ENCODE measurements around the gene CCDC190.

The CCDC190 gene

DNA sequence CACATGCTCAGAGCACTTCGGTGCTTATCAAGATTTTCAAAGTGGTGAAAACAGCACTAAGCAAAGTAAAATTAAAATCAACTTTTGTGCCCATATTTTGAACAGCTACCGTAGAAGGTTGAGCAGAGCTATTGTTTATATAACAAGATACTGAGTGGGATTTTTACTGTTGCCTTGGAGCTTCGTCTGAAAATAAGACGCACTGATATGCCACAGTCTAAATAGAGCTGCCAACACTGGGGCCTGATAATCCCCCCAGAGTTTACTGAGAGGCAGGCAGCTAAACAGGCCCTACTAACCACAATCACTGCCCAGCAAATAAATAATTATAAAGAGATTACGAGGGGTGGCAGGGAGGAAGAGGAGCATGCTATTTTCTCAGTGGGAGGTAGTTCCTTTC lies 650 bp upstream of the CCDC190 start:
- Mint-ChIP-seq H3K27me3 (peaks cover 11% of the 10 kb centered on the region), H3K4me1 (ENCODE audit: low read depth) (no peaks in the 10 kb centered on the region), H3K4me3 (no peak overlapping the region), H3K36me3 (ENCODE audit: low read depth) (no peaks in the 10 kb centered on the region), H3K9me3 (no peaks in the 10 kb centered on the region), H3K27ac (no peak overlapping the region)
- intact Hi-C loops (cut with micrococcal nuclease): no loop called here

DNA sequence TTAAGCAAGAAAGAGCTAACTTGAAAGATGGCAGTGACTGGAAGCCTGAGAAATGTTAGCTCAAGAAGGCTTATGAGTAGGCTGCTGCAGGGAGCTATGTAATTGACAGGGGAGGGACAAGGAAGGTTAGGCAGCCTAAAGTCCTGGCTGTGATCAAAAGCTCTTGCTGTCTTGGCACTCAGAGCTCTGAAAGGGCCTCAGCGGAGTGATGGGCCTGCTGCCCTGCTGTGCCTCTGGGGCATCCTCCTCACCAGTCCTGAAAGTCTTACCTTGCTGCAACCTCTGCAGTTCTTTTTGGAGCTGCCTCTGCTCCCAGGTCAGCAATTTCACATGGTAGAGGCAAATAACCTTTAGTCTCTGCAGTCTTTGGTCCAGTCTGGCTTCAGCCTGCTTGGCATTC lies 1.8 kb downstream of the CCDC190 start:
- no peaks in the 10 kb centered on the region for H3K4me1 Mint-ChIP-seq (ENCODE audit: low read depth)
- no peaks in the 10 kb centered on the region for H3K9me3 Mint-ChIP-seq
- no peaks in the 10 kb centered on the region for H3K36me3 Mint-ChIP-seq (ENCODE audit: low read depth)
- intact Hi-C loops (cut with micrococcal nuclease): no loop called here
- peaks cover 11% of the 10 kb centered on the region for H3K27me3 Mint-ChIP-seq
- no peak overlapping the region for H3K4me3 Mint-ChIP-seq
- H3K27ac Mint-ChIP-seq: no peak overlapping the region

DNA sequence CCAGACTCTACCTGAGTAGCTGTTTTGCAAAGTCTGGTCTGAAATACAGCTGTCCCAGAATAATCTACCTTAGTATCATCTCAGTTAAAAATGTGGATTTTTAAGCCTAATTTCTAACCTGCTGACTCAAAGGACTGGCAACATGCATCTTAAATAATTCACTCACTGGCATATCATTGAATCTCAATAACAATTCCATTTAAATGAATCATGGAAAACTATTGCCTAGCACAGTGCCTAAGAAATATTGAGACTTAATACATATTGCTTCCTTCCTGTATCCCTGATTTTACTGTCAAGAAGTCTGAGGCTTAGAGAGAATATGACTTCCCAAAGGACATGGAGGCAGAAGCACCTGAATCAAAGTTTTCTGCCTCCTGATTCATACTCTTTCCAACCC lies 3.1 kb downstream of the CCDC190 start:
- Mint-ChIP-seq H3K4me1 (ENCODE audit: low read depth) (no peaks in the 10 kb centered on the region), H3K4me3 (no peak overlapping the region), H3K27me3 (peaks cover 9% of the 10 kb centered on the region), H3K9me3 (no peaks in the 10 kb centered on the region), H3K36me3 (ENCODE audit: low read depth) (no peaks in the 10 kb centered on the region), H3K27ac (no peak overlapping the region)
- intact Hi-C loops (cut with micrococcal nuclease): no loop called here

DNA sequence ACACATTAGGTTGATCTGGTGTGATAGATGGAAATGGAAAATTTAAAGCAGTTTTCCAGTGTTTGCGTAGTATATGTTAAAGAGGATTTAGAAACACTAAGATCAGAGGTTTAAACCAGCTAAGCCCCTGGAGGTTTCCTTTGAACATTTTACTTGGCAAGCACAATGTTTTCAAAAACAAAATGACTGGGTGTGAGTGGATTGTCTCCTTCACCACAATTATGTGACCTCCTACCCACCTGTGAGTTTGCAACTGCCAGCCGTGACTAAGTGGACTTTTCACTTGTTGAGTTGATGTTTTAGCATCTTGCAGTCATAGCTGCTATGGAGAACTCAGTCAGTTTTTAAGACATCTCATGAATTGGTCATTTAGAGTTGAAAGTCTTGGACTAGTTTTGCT lies 4.7 kb downstream of the CCDC190 start:
- H3K4me1 Mint-ChIP-seq (ENCODE audit: low read depth): no peaks in the 10 kb centered on the region
- H3K27ac Mint-ChIP-seq: no peak overlapping the region
- H3K27me3 Mint-ChIP-seq: peaks cover 4% of the 10 kb centered on the region
- no peak overlapping the region for H3K4me3 Mint-ChIP-seq
- intact Hi-C loops (cut with micrococcal nuclease): no loop called here
- H3K36me3 Mint-ChIP-seq (ENCODE audit: low read depth): no peaks in the 10 kb centered on the region
- H3K9me3 Mint-ChIP-seq: no peaks in the 10 kb centered on the region

DNA sequence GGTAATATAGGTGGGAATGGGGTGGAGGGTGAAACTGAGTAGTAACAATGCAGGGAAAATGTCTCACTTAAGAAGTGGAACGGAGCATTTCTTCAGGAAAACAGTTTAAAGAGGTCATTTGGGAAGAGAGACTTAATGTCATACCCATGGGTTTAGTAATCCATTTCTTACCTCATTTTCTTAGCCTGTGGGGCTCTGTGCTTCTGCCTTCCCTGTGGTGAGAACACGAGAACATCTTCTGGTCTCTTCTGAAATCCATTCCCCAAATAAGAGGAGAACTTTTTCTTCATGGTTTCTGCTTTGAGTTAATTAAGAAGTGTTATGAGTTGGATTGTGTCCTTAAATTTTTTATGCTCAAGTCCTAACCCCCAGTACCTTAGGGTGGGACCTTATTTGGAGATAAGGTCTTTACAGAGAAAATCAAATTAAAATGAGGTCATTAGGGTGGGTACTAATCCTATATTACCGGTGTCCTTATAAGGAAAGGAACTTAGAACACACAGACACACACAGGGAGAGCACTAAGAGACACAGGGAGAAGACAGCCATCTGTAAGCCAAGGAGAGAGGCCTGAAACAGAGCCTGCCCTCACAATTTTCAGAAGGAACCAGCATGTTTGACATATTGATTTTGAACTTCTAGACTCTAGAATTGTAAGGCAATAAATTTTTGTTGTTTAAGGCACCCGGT lies 5.4 kb downstream of the CCDC190 start:
- intact Hi-C loops (cut with micrococcal nuclease): loop anchor here (2.0 kb wide), 1 partner anchor 459 kb away; no protein-coding TSS in a partner anchor
- no peaks in the 10 kb centered on the region for H3K4me1 Mint-ChIP-seq (ENCODE audit: low read depth)
- no peaks in the 10 kb centered on the region for H3K9me3 Mint-ChIP-seq
- H3K36me3 Mint-ChIP-seq (ENCODE audit: low read depth): no peaks in the 10 kb centered on the region
- H3K4me3 Mint-ChIP-seq: no peak overlapping the region
- H3K27me3 Mint-ChIP-seq: peaks cover 4% of the 10 kb centered on the region
- H3K27ac Mint-ChIP-seq: no peak overlapping the region

DNA sequence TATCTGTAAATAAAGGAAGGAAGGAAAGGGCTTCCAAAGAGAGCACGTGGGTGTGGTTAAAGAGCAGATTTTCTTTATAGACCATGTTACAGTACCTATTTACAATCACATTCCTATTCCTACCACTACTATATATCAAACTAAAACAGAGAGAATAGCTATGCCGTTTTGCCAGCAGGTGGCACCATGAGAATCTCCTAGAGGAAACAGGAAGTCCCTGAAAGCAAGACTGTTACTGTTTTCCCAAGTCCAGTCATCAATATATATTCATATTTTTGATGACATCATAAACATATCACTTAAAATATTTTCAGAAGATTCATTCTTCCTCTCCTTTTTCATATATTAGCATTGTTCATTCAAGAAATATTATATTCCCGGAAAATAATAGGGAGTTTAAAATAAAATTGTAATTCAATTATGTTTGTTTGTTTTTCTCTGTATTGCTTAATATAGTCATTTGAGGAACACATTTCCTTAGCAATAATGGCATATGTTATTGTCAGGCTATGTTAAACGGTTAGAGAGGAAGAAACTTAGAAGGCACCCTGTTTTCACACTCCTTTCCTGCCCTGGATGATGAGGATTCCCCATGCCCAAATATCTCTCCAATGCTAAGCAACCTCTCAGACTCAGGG lies 6.6 kb downstream of the CCDC190 start:
- Mint-ChIP-seq H3K36me3 (ENCODE audit: low read depth) (no peaks in the 10 kb centered on the region), H3K4me1 (ENCODE audit: low read depth) (no peaks in the 10 kb centered on the region), H3K9me3 (no peaks in the 10 kb centered on the region), H3K27ac (no peak overlapping the region), H3K27me3 (peaks cover 4% of the 10 kb centered on the region), H3K4me3 (no peak overlapping the region)
- intact Hi-C loops (cut with micrococcal nuclease): loop anchor here (2.0 kb wide), 1 partner anchor 460 kb away; no protein-coding TSS in a partner anchor

DNA sequence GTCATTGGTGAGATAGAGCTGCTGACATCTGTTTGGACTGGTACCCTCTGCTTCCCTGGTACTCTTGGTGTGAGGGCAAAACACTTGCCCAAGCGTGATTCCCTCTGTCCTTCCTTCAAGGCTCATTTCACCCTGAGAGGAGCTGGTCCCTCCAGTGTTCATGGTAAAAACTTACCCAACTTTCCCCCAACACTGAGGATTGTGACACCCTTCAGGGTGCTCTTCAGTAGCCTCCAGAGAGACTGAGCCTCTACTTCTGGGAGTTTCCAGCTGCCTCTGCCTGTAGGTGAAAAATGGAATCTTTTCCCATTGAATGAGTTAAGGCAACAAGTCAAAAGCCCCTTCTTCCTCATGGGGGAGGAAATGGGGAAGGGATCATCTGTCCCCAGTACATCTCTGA lies 9.6 kb downstream of the CCDC190 start:
- intact Hi-C loops (cut with micrococcal nuclease): no loop called here
- Mint-ChIP-seq H3K9me3 (no peaks in the 10 kb centered on the region), H3K36me3 (ENCODE audit: low read depth) (no peaks in the 10 kb centered on the region), H3K4me3 (no peak overlapping the region), H3K4me1 (ENCODE audit: low read depth) (no peaks in the 10 kb centered on the region), H3K27ac (no peak overlapping the region), H3K27me3 (no peaks in the 10 kb centered on the region)

DNA sequence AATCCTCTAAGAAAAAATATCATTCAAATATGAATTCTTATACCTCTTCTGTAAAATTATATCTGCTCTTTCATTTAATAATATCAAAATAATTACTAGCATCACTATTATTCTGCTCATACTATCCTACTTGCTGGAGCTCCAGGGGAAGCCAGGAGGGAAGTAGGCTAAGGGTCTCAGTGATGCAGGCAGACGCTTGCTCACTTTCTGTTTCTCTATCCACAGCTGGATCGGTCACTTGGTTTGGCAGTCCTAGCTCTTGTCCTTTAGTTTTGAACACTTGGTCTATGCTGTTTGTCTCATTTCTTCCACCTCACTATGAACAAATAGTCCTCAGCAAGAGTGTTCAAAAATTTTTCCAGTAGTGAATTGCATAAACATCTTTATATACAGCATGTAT lies 11.3 kb downstream of the CCDC190 start:
- H3K27ac Mint-ChIP-seq: no peak overlapping the region
- no peak overlapping the region for H3K4me3 Mint-ChIP-seq
- no peaks in the 10 kb centered on the region for H3K9me3 Mint-ChIP-seq
- H3K36me3 Mint-ChIP-seq (ENCODE audit: low read depth): no peaks in the 10 kb centered on the region
- intact Hi-C loops (cut with micrococcal nuclease): no loop called here
- H3K27me3 Mint-ChIP-seq: no peaks in the 10 kb centered on the region
- H3K4me1 Mint-ChIP-seq (ENCODE audit: low read depth): no peaks in the 10 kb centered on the region

DNA sequence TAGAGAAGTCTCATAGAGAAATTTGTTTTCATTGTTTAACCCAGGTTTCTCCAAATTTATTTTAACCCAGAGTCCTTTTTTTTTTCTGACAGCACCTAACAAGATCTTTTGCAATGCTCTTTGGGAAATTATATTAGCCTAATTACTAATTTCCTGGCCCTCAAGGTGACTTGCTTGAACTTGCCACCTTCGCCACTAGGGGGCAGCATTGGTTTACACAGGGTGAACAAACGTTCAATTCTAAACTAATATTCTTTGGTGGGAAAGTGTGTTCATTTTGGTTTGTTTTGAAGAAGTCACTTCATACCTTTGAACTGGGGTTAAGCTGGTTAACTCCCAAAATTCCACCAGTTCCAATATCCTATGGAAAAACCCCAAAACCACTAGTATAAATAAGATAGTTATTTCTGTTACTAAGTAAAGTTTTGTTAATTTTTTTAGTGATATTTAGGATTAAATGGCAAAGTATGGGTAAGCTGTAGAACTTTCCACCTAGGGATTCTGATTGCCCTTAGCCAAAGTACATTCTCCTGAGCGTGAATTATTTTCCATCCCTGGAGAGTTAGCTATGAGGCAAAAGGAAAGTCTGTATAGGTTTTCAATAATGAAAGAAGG lies 13.0 kb downstream of the CCDC190 start:
- Mint-ChIP-seq H3K4me3 (no peak overlapping the region), H3K27ac (no peak overlapping the region), H3K9me3 (no peaks in the 10 kb centered on the region), H3K27me3 (no peaks in the 10 kb centered on the region), H3K36me3 (ENCODE audit: low read depth) (no peaks in the 10 kb centered on the region), H3K4me1 (ENCODE audit: low read depth) (no peaks in the 10 kb centered on the region)
- intact Hi-C loops (cut with micrococcal nuclease): no loop called here

DNA sequence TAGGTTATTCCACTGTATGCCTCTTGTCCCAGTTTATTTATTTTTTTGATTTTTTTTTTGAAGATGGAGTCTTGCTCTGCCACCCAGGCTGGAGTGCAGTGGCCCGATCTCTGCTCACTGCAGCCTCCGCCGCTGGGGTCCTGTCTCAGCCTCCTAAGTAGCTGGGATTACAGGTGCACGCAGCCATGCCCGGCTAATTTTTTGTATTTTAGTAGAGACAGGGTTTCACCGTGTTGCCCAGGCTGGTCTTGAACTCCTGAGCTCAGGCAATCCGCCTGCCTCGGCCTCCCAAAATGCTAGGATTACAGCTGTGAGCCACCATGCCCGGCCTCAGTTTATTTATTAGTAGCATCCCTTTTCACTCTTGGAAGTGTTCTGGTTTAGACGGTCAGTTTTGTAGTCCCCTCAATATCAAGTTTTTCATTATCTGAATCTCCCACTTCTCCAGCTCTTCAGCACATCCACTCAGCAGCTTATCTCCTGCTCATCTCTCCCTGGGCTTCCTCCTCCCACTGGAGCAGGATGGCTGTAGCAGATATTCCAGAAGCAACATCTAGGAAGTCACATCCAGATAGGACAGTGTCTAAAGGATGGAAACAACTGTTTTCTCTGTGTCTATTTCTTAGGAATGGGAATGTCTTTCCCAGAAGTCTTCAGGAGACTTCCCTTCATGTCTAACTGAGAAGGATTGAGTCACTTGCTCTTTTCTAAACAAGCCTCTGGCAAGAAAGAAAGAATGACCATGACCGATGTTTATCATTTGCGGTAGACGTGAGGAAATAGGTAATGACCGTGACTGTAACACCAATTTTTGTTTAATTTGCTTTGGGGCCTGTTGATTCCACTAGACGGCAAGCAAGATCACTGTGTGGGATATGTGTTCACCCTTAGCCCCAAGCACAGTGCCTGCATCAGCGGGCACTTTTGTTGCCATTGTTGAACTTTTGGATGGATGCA lies 14.4 kb downstream of the CCDC190 start:
- no peaks in the 10 kb centered on the region for H3K27me3 Mint-ChIP-seq
- no peaks in the 10 kb centered on the region for H3K9me3 Mint-ChIP-seq
- no peak overlapping the region for H3K27ac Mint-ChIP-seq
- no peak overlapping the region for H3K4me3 Mint-ChIP-seq
- no peaks in the 10 kb centered on the region for H3K4me1 Mint-ChIP-seq (ENCODE audit: low read depth)
- no peaks in the 10 kb centered on the region for H3K36me3 Mint-ChIP-seq (ENCODE audit: low read depth)
- intact Hi-C loops (cut with micrococcal nuclease): no loop called here

DNA sequence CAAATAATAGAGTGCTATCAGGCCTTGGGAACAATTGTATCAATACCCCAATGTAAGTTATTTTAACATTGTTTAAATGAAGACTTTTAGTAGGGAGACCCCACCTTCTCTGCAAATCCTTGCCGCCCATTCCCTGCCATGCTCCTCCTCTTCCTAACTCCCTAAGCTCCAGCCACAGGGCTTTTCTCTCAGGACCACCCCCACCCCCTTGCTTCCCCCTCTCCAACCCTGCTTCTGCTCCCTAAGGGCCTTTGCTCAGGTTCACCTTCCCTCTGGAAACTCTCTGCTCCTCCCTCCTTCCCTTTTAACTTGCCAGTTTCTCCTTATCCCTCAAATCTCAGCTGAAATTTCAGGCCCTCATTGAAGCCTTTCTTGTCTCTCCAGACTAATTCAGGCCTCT lies 16.8 kb downstream of the CCDC190 start:
- no peak overlapping the region for H3K4me3 Mint-ChIP-seq
- H3K27ac Mint-ChIP-seq: no peak overlapping the region
- no peaks in the 10 kb centered on the region for H3K4me1 Mint-ChIP-seq (ENCODE audit: low read depth)
- H3K36me3 Mint-ChIP-seq (ENCODE audit: low read depth): no peaks in the 10 kb centered on the region
- peaks cover 2% of the 10 kb centered on the region for H3K27me3 Mint-ChIP-seq
- intact Hi-C loops (cut with micrococcal nuclease): no loop called here
- peaks cover 12% of the 10 kb centered on the region for H3K9me3 Mint-ChIP-seq

DNA sequence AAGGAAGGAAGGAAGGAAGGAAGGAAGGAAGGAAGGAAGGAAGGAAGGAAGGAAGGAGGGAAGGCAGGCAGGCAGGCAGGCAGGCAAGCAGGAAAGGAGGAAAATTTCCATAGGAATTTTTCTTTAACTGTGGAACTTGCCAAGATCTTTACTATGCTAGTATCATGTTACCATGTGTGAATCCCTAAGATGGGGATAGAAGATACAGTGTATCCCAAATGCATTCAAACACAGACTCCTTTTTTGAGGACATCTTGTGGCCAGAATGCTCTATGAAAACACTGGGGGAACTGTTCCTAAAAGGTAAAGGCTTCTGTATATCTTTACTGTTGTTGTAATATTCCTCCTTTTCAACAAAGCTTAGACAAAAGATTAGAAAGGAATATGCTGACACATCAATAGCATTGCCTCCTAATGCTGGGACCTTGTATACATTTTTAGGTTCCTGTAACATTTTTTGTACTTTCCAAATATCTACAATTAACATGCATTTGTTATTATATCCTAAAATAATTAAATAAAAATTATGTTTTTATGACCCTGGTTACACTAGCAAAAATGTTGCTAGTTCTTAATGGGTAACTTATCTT lies 20.6 kb downstream of the CCDC190 start:
- Mint-ChIP-seq H3K27ac (no peak overlapping the region), H3K36me3 (ENCODE audit: low read depth) (no peaks in the 10 kb centered on the region), H3K9me3 (peaks cover 21% of the 10 kb centered on the region), H3K4me3 (no peak overlapping the region), H3K27me3 (peaks cover 2% of the 10 kb centered on the region), H3K4me1 (ENCODE audit: low read depth) (no peaks in the 10 kb centered on the region)
- intact Hi-C loops (cut with micrococcal nuclease): no loop called here

DNA sequence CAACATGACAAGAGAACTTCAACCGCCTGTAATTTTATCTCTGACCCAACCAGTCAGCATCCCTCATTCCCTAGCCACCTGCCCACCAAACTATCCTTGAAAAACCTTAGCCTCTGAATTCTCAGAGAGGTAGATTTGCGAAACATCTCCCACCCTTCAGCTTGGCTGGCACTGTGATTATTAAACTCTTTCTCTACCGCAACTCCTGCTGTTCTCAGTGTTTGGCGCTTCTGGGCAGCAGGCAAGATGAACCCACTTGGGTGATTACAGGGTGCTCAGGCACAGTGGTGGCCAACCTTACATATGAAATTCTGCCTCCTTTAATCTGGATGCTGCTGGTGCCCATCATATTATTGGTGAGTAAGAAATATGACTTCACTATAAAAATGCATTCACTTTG lies 22.1 kb downstream of the CCDC190 start:
- H3K36me3 Mint-ChIP-seq (ENCODE audit: low read depth): no peaks in the 10 kb centered on the region
- peaks cover 2% of the 10 kb centered on the region for H3K27me3 Mint-ChIP-seq
- no peaks in the 10 kb centered on the region for H3K4me1 Mint-ChIP-seq (ENCODE audit: low read depth)
- H3K4me3 Mint-ChIP-seq: no peak overlapping the region
- no peak overlapping the region for H3K27ac Mint-ChIP-seq
- intact Hi-C loops (cut with micrococcal nuclease): no loop called here
- H3K9me3 Mint-ChIP-seq: peaks cover 21% of the 10 kb centered on the region

All from dendritic cell treated with granulocyte-macrophage colony-stimulating factor and Interleukin-4, amounts not matched to agents 40 ng/mL and 50 ng/mL, for 4 days (primary cell).